Fibroblast of lung (primary cell): Measurements from ENCODE around the gene NOD1. TPM values are rescaled to one million over a fixed set of nuclear protein-coding genes. Genes with fewer than 3 reads are reported as not detected.
A peak's percentile ranks its signal among the peaks of the same experiment; 100 is the strongest.

Experiments used
- DNase-seq, 2 donors: peaks; one replicate each; pipeline versions ENCODE4 v3.0.0 to v3.0.0-alpha.2; 2010; ENCODE audit warnings: low read depth in 2 of 2
- H2AFZ ChIP-seq: 2 replicates; pipeline ENCODE4 v1.5.1; 2012; ENCODE audit warnings: low read length, control low read depth, inconsistent platforms
- H3K27ac ChIP-seq: 2 replicates; pipeline ENCODE4 v1.5.1; 2011; ENCODE audit warnings: low read length, control low read depth; ENCODE audit not compliant: insufficient read depth
- H3K27me3 ChIP-seq: 2 replicates; pipeline ENCODE4 v1.5.1; 2011; ENCODE audit warnings: mild to moderate bottlenecking, low read length; ENCODE audit not compliant: control insufficient read depth, insufficient read depth
- H3K36me3 ChIP-seq: 2 replicates; pipeline ENCODE4 v1.5.1; 2011; ENCODE audit warnings: low read length; ENCODE audit not compliant: control insufficient read depth, insufficient read depth
- H3K4me1 ChIP-seq: 2 replicates; pipeline ENCODE4 v1.5.1; 2011; ENCODE audit warnings: low read length; ENCODE audit not compliant: control insufficient read depth, insufficient read depth; ENCODE audit errors: extremely low read depth
- H3K4me2 ChIP-seq: 2 replicates; pipeline ENCODE4 v1.5.1; 2011; ENCODE audit warnings: low read length, control low read depth; ENCODE audit not compliant: insufficient read depth; ENCODE audit errors: extremely low read depth
- H3K4me3 ChIP-seq, 4 experiments: fragments of 200-600 bp in 1 of 4; sonication (generic) in 1 of 4; replicated peaks in 1 of 4; 2 replicates each; pipeline ENCODE4 v1.5.1; 2011 to 2016; ENCODE audit warnings: low read length in 4 of 4, low read depth in 3 of 4, mild to moderate bottlenecking in 3 of 4, control low read depth in 2 of 4, inconsistent platforms in 1 of 4, mixed read lengths in 1 of 4; ENCODE audit not compliant: insufficient read depth in 1 of 4; ENCODE audit errors: control extremely low read depth in 1 of 4
- H3K79me2 ChIP-seq: 2 replicates; pipeline ENCODE4 v1.5.1; 2012; ENCODE audit warnings: mild to moderate bottlenecking, low read length, inconsistent platforms; ENCODE audit not compliant: control insufficient read depth, insufficient read depth
- H3K9ac ChIP-seq: 2 replicates; pipeline ENCODE4 v1.5.1; 2011; ENCODE audit warnings: mild to moderate bottlenecking, low read length, control low read depth; ENCODE audit not compliant: insufficient read depth
- H3K9me3 ChIP-seq: 2 replicates; pipeline ENCODE4 v1.5.1; 2012; ENCODE audit warnings: low read depth, low read length; ENCODE audit not compliant: control insufficient read depth, insufficient read depth
- H4K20me1 ChIP-seq: 2 replicates; pipeline ENCODE4 v1.5.1; 2011; ENCODE audit warnings: low read length; ENCODE audit not compliant: control insufficient read depth, insufficient read depth; ENCODE audit errors: extremely low read depth
- EZH2 ChIP-seq: IDR thresholded peaks from 2 replicates; pipeline ENCODE4 v1.5.1; 2012; ENCODE audit warnings: low read length, control low read depth, mild to moderate bottlenecking; ENCODE audit errors: missing control alignments
- polyA plus RNA-seq, 2 donors: library from polyadenylated mRNA; depleted of rRNA in 1 of 2; stranded (reverse) in 1 of 2; unstranded in 1 of 2; fragments of >200 nt; gene quantifications; 2 replicates each; pipeline ENCODE4 v1.2.1, GENCODE V29; 2011 to 2012; ENCODE audit warnings: missing spikeins in 1 of 2
- total RNA-seq: library from RNA; depleted of rRNA; stranded (reverse); fragments of >200 nt; gene quantifications from 2 replicates; pipeline ENCODE4 v1.2.1, GENCODE V29; 2014
- TF ChIP-seq, protein P1 (sequence below), 2 donors: IDR thresholded peaks in 1 of 2; conservative IDR thresholded peaks in 1 of 2; 1 replicate in 1 of 2; 2 replicates in 1 of 2; pipeline ENCODE4 v1.5.1; 2011 to 2012; ENCODE audit warnings: low read length in 2 of 2, control low read depth in 1 of 2, inconsistent platforms in 1 of 2, low read depth in 1 of 2, mild to moderate bottlenecking in 1 of 2

The NOD1 gene
- total and polyA plus RNA-seq, 2 donors (not counting 1 experiment from before 2014, with no cell fraction given), result 3.3 to 7.3 TPM

GRCh38 chr7:30479202-30480120 lies 877 bp upstream of the NOD1 start:
- Histone ChIP-seq H3K36me3 (no peaks in the 10 kb centered on the region), H3K27me3 (no peaks in the 10 kb centered on the region), H3K27ac (peak overlapping the region; percentile 78), H2AFZ (peak overlapping the region; percentile 30), H3K79me2 (peaks cover 2% of the 10 kb centered on the region), H3K4me1 (peaks cover 11% of the 10 kb centered on the region), H3K9ac (no peak overlapping the region), H3K4me3 (peak overlapping the region; percentile 56 to 83 (median 67)), H4K20me1 (no peaks in the 10 kb centered on the region), H3K4me2 (peak overlapping the region; percentile 81), H3K9me3 (no peaks in the 10 kb centered on the region)
- TF ChIP-seq, protein P1, sequence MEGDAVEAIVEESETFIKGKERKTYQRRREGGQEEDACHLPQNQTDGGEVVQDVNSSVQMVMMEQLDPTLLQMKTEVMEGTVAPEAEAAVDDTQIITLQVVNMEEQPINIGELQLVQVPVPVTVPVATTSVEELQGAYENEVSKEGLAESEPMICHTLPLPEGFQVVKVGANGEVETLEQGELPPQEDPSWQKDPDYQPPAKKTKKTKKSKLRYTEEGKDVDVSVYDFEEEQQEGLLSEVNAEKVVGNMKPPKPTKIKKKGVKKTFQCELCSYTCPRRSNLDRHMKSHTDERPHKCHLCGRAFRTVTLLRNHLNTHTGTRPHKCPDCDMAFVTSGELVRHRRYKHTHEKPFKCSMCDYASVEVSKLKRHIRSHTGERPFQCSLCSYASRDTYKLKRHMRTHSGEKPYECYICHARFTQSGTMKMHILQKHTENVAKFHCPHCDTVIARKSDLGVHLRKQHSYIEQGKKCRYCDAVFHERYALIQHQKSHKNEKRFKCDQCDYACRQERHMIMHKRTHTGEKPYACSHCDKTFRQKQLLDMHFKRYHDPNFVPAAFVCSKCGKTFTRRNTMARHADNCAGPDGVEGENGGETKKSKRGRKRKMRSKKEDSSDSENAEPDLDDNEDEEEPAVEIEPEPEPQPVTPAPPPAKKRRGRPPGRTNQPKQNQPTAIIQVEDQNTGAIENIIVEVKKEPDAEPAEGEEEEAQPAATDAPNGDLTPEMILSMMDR (conservative IDR thresholded peaks at IDR 0.05 in 1 of 2, IDR thresholded peaks at IDR 0.05 in 1 of 2; ENCODE audit: low read depth in 1 of 2, low read length in 2 of 2), result no peak
- TF ChIP-seq EZH2, result no peak
- peak in 1 of 2 donors; percentile 73 for DNase-seq

DNA sequence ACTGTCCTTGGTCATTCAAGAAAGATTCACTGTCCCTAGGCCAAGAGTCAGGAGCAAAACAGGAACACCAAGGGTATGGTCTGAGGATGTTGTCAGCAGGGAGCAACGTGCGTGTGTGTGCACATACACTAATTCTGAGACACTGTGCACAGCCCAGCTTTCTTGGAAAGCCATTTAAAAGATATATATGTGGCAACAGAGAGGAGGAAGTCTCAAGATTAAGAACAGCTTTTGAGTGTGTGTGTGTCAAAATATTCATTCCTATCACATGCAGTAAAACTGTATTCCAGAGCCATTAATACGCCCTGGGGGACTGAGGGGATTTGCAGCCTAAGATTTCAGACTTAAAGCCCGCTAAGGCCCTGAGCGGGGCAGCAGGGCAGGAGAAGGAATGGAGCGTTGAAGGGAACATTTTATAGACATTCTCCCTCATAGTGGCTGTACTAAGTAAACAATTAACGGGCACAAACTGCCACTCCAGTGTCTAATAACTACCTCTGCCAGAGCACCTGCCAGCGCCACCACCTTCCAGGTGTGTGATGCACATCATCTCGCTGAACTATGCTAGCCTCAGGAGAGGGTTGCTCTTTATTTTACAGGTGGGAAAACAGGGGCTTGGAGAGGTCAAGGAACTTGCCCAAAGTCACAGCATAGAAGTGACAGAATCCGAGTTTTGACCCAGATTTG lies 2.0 kb downstream of the NOD1 start:
- peaks cover 27% of the 10 kb centered on the region for H3K4me1 ChIP-seq
- TF ChIP-seq EZH2, result no peak
- TF ChIP-seq, protein P1 (conservative IDR thresholded peaks at IDR 0.05 in 1 of 2, IDR thresholded peaks at IDR 0.05 in 1 of 2; ENCODE audit: low read depth in 1 of 2, low read length in 2 of 2), result no peak
- no peak for DNase-seq
- H3K9me3 ChIP-seq, result no peaks in the 10 kb centered on the region
- H3K36me3 ChIP-seq, result no peaks in the 10 kb centered on the region
- no peak overlapping the region for H3K27ac ChIP-seq
- no peaks in the 10 kb centered on the region for H3K27me3 ChIP-seq
- peaks cover 2% of the 10 kb centered on the region for H3K79me2 ChIP-seq
- H3K4me2 ChIP-seq, result no peak overlapping the region
- no peak overlapping the region for H3K4me3 ChIP-seq
- no peaks in the 10 kb centered on the region for H4K20me1 ChIP-seq
- no peak overlapping the region for H3K9ac ChIP-seq
- no peak overlapping the region for H2AFZ ChIP-seq

GRCh38 chr7:30475580-30475979 lies 3.0 kb downstream of the NOD1 start:
- H3K27me3 ChIP-seq, result no peaks in the 10 kb centered on the region
- H3K4me3 ChIP-seq, result no peak overlapping the region
- no peak overlapping the region for H3K9ac ChIP-seq
- H3K4me2 ChIP-seq, result no peak overlapping the region
- H4K20me1 ChIP-seq, result no peaks in the 10 kb centered on the region
- no peaks in the 10 kb centered on the region for H3K9me3 ChIP-seq
- H3K4me1 ChIP-seq, result peaks cover 37% of the 10 kb centered on the region
- H3K36me3 ChIP-seq, result no peaks in the 10 kb centered on the region
- peaks cover 2% of the 10 kb centered on the region for H3K79me2 ChIP-seq
- peak in 1 of 2 donors; percentile 47 for DNase-seq
- TF ChIP-seq EZH2, result no peak
- TF ChIP-seq, protein P1 (conservative IDR thresholded peaks at IDR 0.05 in 1 of 2, IDR thresholded peaks at IDR 0.05 in 1 of 2; ENCODE audit: low read depth in 1 of 2, low read length in 2 of 2), result no peak
- H2AFZ ChIP-seq, result no peak overlapping the region
- H3K27ac ChIP-seq, result peak overlapping the region; percentile 40
